Thyroid gland (tissue), 4 donors: ENCODE results near the gene TRH.

Experiments
- POLR2A ChIP-seq, 2 donors: fragments of 450-650 bp; IDR thresholded peaks; one replicate each; pipeline ENCODE4 v1.6.1; 2017; ENCODE audit warnings: antibody characterized with exemption in 2 of 2, mild to moderate bottlenecking in 2 of 2, moderate library complexity in 1 of 2
- TF ChIP-seq, protein P1 (sequence below), 6 experiments: fragments of 200-600 bp in 3 of 6; fragments of 450-650 bp in 3 of 6; sonication (generic) in 3 of 6; IDR thresholded peaks; one replicate each; pipeline ENCODE4 v1.5.1; 2016 to 2019; ENCODE audit warnings: antibody characterized with exemption in 6 of 6, mild to moderate bottlenecking in 2 of 6, inconsistent platforms in 1 of 6, moderate library complexity in 1 of 6

DNA sequence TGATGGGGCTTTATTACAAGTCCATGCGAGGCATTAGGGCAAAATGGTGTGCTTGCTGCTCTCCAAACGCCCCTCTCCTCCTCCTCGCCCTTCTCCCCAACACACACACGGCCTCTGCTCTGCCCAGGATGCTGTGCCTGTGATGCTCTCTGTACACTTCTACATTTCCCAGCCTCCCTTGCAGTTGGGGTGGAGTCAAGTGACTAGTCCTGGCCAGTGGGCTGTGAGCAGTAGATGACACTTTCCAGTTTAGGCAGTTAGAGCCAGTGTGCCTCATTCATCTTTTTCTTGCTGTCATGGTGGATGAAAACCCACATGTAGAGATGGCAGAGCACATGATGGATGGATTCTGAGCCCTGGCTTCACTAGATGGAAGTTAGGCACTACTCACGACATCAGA is 5.4 kb downstream of the TRH start:
- TF ChIP-seq, protein P1, sequence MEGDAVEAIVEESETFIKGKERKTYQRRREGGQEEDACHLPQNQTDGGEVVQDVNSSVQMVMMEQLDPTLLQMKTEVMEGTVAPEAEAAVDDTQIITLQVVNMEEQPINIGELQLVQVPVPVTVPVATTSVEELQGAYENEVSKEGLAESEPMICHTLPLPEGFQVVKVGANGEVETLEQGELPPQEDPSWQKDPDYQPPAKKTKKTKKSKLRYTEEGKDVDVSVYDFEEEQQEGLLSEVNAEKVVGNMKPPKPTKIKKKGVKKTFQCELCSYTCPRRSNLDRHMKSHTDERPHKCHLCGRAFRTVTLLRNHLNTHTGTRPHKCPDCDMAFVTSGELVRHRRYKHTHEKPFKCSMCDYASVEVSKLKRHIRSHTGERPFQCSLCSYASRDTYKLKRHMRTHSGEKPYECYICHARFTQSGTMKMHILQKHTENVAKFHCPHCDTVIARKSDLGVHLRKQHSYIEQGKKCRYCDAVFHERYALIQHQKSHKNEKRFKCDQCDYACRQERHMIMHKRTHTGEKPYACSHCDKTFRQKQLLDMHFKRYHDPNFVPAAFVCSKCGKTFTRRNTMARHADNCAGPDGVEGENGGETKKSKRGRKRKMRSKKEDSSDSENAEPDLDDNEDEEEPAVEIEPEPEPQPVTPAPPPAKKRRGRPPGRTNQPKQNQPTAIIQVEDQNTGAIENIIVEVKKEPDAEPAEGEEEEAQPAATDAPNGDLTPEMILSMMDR (IDR thresholded peaks at IDR 0.05): no peak
- TF ChIP-seq POLR2A (IDR thresholded peaks at IDR 0.05): no peak
